CD4-positive, alpha-beta T cell (primary cell): ENCODE results near the gene ABHD16B. TPM values are rescaled to one million over a fixed set of nuclear protein-coding genes. Genes with fewer than 3 reads are reported as not detected.

Experiments
- ATAC-seq: fragments of 200-7000 bp; cut with Tn5 transposase; one replicate; pipeline ENCODE4 v1.10.0; 2022; ENCODE audit warnings: mild to moderate bottlenecking; ENCODE audit not compliant: poor library complexity
- CTCF ChIA-PET: fragments of 350-600 bp; sonication (Branson Sonifier 250); formaldehyde crosslinking; loops from one replicate; lab custom pipeline; 2021; ENCODE audit warnings: antibody characterized with exemption, inconsistent platforms; lab: Charles Lee
- POLR2A ChIA-PET: fragments of 350-600 bp; sonication (Branson Sonifier 250); formaldehyde crosslinking; loops from one replicate; lab custom pipeline; 2021; ENCODE audit warnings: antibody characterized with exemption, inconsistent platforms; lab: Charles Lee
- DNase-seq, 14 experiments: peaks; one replicate each; pipeline ENCODE4 v3.0.0-alpha.2; 2013 to 2020; ENCODE audit warnings: mixed read lengths in 2 of 14
- H3K27ac ChIP-seq, 2 donors: one replicate each; pipeline versions ENCODE4 v1.5.1 to v1.7.0; 2013; ENCODE audit warnings: low read length in 2 of 2, low read depth in 1 of 2, mild to moderate bottlenecking in 1 of 2
- H3K27me3 ChIP-seq, 2 experiments: 1 replicate in 1 of 2; 2 replicates in 1 of 2; pipeline versions ENCODE4 v1.6.1 to v1.7.0; 2013; ENCODE audit warnings: low read length in 2 of 2, control low read depth in 1 of 2, mild to moderate bottlenecking in 1 of 2, moderate library complexity in 1 of 2; ENCODE audit not compliant: insufficient read depth in 2 of 2, control insufficient read depth in 1 of 2
- H3K36me3 ChIP-seq: one replicate; pipeline ENCODE4 v1.6.1; 2013; ENCODE audit warnings: low read length, control low read depth; ENCODE audit not compliant: insufficient read depth
- H3K4me1 ChIP-seq: one replicate; pipeline ENCODE4 v1.6.1; 2013; ENCODE audit warnings: low read length, control low read depth; ENCODE audit not compliant: insufficient read depth
- H3K4me3 ChIP-seq: one replicate; pipeline ENCODE4 v1.5.1; 2013; ENCODE audit warnings: mild to moderate bottlenecking, low read length, moderate library complexity
- H3K9me3 ChIP-seq, 2 experiments: 1 replicate in 1 of 2; 2 replicates in 1 of 2; pipeline versions ENCODE4 v1.6.1 to v1.7.0; 2013; ENCODE audit warnings: low read length in 2 of 2, mild to moderate bottlenecking in 2 of 2, control low read depth in 1 of 2, moderate library complexity in 1 of 2; ENCODE audit not compliant: control insufficient read depth in 1 of 2, insufficient read depth in 1 of 2
- H3K27ac Mint-ChIP-seq: one replicate; pipeline ENCODE4 v1.8.0; 2020; ENCODE audit warnings: mixed read lengths
- H3K27me3 Mint-ChIP-seq: one replicate; pipeline ENCODE4 v1.8.0; 2021; ENCODE audit warnings: mixed read lengths
- H3K36me3 Mint-ChIP-seq: one replicate; pipeline ENCODE4 v1.8.0; 2021; ENCODE audit warnings: low read depth, mixed read lengths
- H3K4me1 Mint-ChIP-seq: one replicate; pipeline ENCODE4 v1.8.0; 2021; ENCODE audit warnings: low read depth, mixed read lengths
- H3K4me3 Mint-ChIP-seq: one replicate; pipeline ENCODE4 v1.8.0; 2020; ENCODE audit warnings: mild to moderate bottlenecking, mixed read lengths
- H3K9me3 Mint-ChIP-seq: one replicate; pipeline ENCODE4 v1.8.0; 2020; ENCODE audit warnings: mixed read lengths
- CTCF ChIP-seq: fragments of 200-600 bp; IDR thresholded peaks from one replicate; pipeline ENCODE4 v1.8.0; 2022; ENCODE audit warnings: antibody characterized with exemption, mild to moderate bottlenecking
- intact Hi-C, 2 experiments: fragments of 100-400 bp; cut with DNase I in 1 of 2; cut with micrococcal nuclease in 1 of 2; formaldehyde crosslinking; loops; one replicate each; pipeline versions ENCODE4 v1.15.1 to v1.9.0; 2023 to 2025; cut with DNase I, micrococcal nuclease
- total RNA-seq, 174 experiments: library from RNA in 2 of 174; stranded (reverse) in 2 of 174; gene quantifications; one replicate each; pipeline ENCODE4 v1.2.3 and lab custom pipeline; 2021 to 2026

Gene ABHD16B
- total RNA-seq, 2 experiments from 2014 or later, result not detected

GRCh38 chr20:63898882-63899558 lies 37.7 kb downstream of the ABHD16B start:
- CTCF ChIA-PET, result interaction anchor here (1.0 kb wide), 1 partner anchor 75 kb away, joined by 3 read pairs; no protein-coding TSS in a partner anchor
- H3K4me1 ChIP-seq, result peaks cover 80% of the 10 kb centered on the region
- intact Hi-C loops, result no loop called here
- no peaks in the 10 kb centered on the region for H3K9me3 ChIP-seq
- no peak for TF ChIP-seq CTCF
- peaks cover 9% of the 10 kb centered on the region for H3K36me3 ChIP-seq
- Mint-ChIP-seq H3K4me1 (peaks cover 78% of the 10 kb centered on the region), H3K9me3 (no peaks in the 10 kb centered on the region), H3K27ac (peak overlapping the region; percentile 72), H3K27me3 (no peaks in the 10 kb centered on the region), H3K36me3 (peaks cover 34% of the 10 kb centered on the region), H3K4me3 (peak overlapping the region; percentile 59)
- H3K27ac ChIP-seq, result no peak overlapping the region
- H3K27me3 ChIP-seq, result no peaks in the 10 kb centered on the region
- POLR2A ChIA-PET, result interaction anchor here (0.6 kb wide), 1 partner anchor 348 kb away, joined by 3 read pairs; no protein-coding TSS in a partner anchor
- ATAC-seq (no peak), DNase-seq (peak in 6 of 14 experiments; percentile 15 to 60 (median 26))
- H3K4me3 ChIP-seq, result no peak overlapping the region

- H3K36me3 Mint-ChIP-seq, result peaks cover 41% of the 10 kb centered on the region
- peak overlapping the region; percentile 47 for H3K27ac Mint-ChIP-seq
- H3K4me3 Mint-ChIP-seq, result no peak overlapping the region
- no peak for TF ChIP-seq CTCF
- H3K9me3 Mint-ChIP-seq, result no peaks in the 10 kb centered on the region
- Histone ChIP-seq H3K36me3 (peaks cover 9% of the 10 kb centered on the region), H3K9me3 (no peaks in the 10 kb centered on the region), H3K27ac (no peak overlapping the region), H3K4me3 (no peak overlapping the region), H3K4me1 (peaks cover 83% of the 10 kb centered on the region), H3K27me3 (no peaks in the 10 kb centered on the region)
- intact Hi-C loops, result no loop called here
- H3K27me3 Mint-ChIP-seq, result no peaks in the 10 kb centered on the region
- peaks cover 77% of the 10 kb centered on the region for H3K4me1 Mint-ChIP-seq
- ATAC-seq (no peak), DNase-seq (no peak)
- ChIA-PET CTCF (no interaction called here), POLR2A (no interaction called here)
Measured at GRCh38 chr20:63900413-63900812, 39.1 kb downstream of the ABHD16B start.

GRCh38 chr20:63903796-63904561 lies 42.7 kb downstream of the ABHD16B start:
- Histone ChIP-seq H3K9me3 (no peaks in the 10 kb centered on the region), H3K4me3 (no peak overlapping the region), H3K4me1 (peaks cover 64% of the 10 kb centered on the region), H3K27ac (peak overlapping the region in 1 of 2 donors; percentile 44), H3K36me3 (peaks cover 7% of the 10 kb centered on the region), H3K27me3 (no peaks in the 10 kb centered on the region)
- intact Hi-C loops, result no loop called here
- H3K9me3 Mint-ChIP-seq, result no peaks in the 10 kb centered on the region
- H3K4me1 Mint-ChIP-seq, result peaks cover 52% of the 10 kb centered on the region
- peak overlapping the region; percentile 78 for H3K27ac Mint-ChIP-seq
- no peak for TF ChIP-seq CTCF
- ChIA-PET POLR2A (interaction anchor here (1.4 kb wide), 1 partner anchor 8 kb away, joined by 7 read pairs; no protein-coding TSS in a partner anchor), CTCF (interaction anchor here (1.1 kb wide), 1 partner anchor 135 kb away, joined by 3 read pairs; no protein-coding TSS in a partner anchor)
- H3K27me3 Mint-ChIP-seq, result no peaks in the 10 kb centered on the region
- peak overlapping the region; percentile 14 for H3K4me3 Mint-ChIP-seq
- ATAC-seq (no peak), DNase-seq (peak in 2 of 14 experiments; percentile 42 to 43)
- peaks cover 25% of the 10 kb centered on the region for H3K36me3 Mint-ChIP-seq
